HTERT RPE-1 (cell line): ENCODE results near the gene ITGB3.
"Not testable (repeated sequence)": the region's sequence is repeated elsewhere in the genome, so short reads cannot be mapped to it uniquely, and the experiment has no call there.

Experiments
- in situ Hi-C: fragments of 300-500 bp; cut with MboI; formaldehyde crosslinking; loops from 4 replicates; pipeline ENCODE4 v1.14.3; 2020; ENCODE audit warnings: low sequenced_read_pairs

The ITGB3 gene

GRCh38 chr17:47243737-47244598 is 9.7 kb upstream of the ITGB3 start:
- in situ Hi-C loops, result no loop called here

GRCh38 chr17:47244697-47245096 is 8.9 kb upstream of the ITGB3 start:
- in situ Hi-C loops, result no loop called here

DNA sequence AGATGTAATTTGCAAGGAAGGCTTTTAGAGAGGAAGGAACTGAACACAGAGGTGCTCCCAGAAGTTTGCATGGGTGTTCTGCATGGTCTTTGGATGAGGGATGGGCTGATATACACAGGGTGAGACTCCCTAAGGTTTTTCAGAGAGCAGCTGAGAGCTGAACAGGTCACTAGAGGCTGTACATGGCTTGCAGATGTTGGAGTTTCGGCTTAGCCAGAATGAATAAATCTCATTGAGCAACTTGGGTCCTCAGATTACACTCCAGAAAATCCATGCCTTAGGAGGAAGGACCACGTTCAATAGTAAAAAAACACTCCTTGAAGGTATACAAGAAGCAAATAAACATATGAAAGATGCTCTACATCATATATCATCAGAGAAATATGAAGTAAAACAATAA is 7.5 kb upstream of the ITGB3 start:
- in situ Hi-C loops, result no loop called here

DNA sequence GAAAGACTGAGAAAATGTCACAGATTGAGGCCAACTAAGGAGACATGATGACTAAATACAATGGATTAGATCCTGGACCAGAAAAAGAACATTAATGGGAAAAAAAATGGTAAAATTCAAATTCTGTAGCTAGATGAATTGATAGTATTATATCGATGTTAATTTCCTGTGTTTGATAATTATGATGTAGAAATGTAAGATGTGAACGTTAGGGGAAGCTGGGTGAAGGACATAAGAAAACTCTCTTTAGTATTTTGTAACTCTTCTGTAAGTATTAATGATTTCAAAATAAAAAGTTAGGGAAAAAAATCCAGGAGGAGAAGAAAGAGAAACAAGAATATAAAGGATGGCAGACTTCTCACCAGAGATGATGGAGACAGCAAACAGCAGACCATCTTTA is 2.8 kb upstream of the ITGB3 start:
- in situ Hi-C loops, result no loop called here

DNA sequence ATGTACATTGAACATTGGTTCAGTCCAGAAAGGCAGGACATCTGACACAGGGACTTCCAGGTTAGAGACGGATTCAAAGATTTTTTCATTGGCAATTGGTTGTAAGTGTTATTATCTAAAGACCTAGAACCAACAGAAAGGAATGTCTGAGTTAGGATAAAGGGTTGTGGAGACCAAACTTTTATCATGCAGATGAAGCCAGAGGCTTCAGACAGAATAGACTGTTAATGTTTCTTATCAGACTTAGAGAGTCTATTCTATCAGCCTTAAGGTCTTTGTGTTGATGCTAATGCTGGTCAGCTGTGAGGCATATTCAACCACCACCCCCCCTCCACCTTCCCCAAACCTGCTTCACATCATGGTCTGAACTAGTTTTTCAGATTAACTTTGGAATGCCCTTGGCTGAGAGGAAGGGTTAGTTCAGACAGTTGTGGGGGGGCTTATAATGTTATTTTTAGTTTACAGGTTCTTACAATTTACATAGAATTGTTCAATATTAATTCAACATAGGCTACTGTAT is 2.1 kb upstream of the ITGB3 start:
- in situ Hi-C loops, result no loop called here

DNA sequence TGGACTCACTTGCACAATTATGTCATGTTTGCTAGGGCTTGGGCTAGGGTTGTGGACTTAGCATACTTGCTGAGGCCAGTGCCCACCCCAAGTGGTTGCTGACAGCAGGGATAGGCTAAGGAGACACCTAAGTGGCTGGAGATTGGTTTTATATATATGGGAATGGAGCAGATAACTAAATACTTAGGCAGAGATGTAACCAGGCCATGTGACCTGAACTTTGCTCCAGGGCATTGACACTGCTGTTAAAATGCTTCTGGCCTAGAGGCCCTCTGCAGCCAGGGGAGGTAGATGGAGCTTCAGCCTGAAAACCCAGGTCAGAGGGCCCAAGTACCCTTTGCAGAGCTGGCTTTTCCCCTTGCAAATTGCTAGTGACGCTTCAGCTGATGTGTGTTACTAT is 1.4 kb upstream of the ITGB3 start:
- in situ Hi-C loops, result no loop called here

GRCh38 chr17:47252766-47253512 is 688 bp upstream of the ITGB3 start:
- in situ Hi-C loops, result no loop called here

DNA sequence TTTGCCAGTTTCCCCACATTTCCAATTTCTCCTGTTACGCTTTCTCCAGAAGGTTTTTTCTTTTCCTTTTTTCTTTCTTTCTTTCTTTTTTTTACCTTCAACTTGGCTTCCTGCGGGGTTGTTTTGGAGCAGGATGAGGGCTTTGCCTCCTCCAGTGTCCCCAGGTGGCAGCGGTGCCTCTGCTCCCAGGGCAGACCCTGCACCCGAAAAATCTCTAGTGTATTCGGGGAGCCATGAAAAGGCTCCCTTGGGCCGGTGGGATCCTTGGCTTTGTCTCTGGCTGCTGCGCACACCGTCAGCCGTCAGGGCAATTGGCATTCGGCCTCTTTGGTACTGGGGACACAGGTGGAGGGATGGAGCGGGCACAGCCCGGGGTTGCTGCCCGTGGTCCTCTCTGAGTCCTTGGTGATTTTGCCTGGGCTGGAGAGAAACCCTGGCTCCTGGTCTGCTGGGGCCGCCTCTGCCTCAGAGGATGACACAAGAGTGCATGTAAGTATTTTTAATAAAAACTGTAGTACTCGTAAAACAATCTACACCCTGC is 846 bp downstream of the ITGB3 start:
- in situ Hi-C loops, result no loop called here

- in situ Hi-C loops, result no loop called here
Measured at GRCh38 chr17:47257651-47258339, 4.2 kb downstream of the ITGB3 start.

DNA sequence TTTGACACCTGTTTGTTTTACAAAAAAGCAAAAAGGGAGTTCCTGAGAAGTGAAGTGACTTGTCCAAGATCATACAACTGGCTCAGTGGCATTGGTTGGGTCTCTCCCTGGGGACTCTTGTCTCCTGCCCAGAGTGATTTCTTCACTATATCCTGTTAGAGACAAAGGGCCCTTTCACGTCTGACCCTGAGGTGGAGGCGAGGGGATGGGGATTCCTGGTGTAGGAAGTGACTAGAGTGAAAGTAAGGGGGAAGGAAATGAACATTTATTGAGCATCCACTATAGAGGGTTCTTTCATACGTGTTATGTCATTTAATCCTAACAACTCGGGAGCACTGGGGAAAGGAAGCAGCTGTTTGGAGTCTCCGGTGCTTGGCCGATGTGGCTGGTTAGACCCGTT is 9.0 kb downstream of the ITGB3 start:
- in situ Hi-C loops, result no loop called here

GRCh38 chr17:47264166-47264565 is 10.5 kb downstream of the ITGB3 start:
- in situ Hi-C loops, result no loop called here

DNA sequence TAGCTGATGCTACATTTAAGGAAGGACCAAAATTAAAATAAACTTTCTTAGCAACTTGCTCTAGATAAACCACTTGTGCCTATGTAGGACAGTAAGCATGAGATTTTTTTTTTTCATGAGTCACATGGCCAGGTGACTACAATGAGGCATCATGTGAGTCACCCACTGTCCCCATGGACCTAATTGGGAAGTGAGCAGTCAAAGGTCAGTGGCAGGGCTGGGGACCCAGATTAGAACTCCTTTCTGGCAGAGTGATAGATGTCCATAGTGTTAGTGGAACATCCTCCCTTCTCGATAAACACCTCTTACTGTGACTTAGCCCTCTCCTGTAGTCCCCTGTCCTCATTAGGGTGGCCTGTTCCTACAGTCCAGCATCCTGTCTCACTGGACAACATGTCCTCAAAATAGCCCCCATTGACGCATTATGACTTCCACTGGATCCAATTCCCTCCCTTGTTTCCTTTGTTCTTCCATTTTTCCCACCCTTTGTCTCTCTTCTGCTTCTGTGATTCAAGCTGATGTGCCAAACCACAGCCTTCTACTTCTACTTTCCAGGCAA is 12.4 kb downstream of the ITGB3 start:
- in situ Hi-C loops, result no loop called here

- in situ Hi-C loops, result no loop called here
Measured at GRCh38 chr17:47266782-47267181, 13.2 kb downstream of the ITGB3 start.

- in situ Hi-C loops, result no loop called here
Measured at GRCh38 chr17:47267354-47267828, 13.8 kb downstream of the ITGB3 start.

DNA sequence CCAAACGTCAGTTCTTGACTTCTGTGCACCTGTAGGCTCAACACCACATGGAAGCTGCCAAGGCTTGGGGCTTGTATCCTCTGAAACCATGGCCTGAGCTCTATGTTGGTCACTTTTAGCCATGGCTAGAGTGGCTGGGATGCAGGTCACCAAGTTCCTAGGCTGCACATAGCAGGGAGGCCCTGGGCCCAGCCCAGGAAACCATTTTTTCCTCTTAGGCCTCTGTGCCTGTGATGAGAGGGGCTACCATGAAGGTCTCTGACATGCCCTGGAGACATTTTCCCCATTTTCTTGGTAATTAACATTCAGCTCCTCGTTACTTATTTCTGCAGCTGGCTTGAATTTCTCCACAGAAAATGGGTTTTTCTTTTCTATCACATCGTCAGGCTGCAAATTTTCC is 15.3 kb downstream of the ITGB3 start:
- in situ Hi-C loops, result not testable (repeated sequence)

GRCh38 chr17:47269561-47270280 is 16.1 kb downstream of the ITGB3 start:
- in situ Hi-C loops, result not testable (repeated sequence)

GRCh38 chr17:47270946-47271705 is 17.5 kb downstream of the ITGB3 start:
- in situ Hi-C loops, result no loop called here

GRCh38 chr17:47272491-47272890 is 18.9 kb downstream of the ITGB3 start:
- in situ Hi-C loops, result no loop called here

DNA sequence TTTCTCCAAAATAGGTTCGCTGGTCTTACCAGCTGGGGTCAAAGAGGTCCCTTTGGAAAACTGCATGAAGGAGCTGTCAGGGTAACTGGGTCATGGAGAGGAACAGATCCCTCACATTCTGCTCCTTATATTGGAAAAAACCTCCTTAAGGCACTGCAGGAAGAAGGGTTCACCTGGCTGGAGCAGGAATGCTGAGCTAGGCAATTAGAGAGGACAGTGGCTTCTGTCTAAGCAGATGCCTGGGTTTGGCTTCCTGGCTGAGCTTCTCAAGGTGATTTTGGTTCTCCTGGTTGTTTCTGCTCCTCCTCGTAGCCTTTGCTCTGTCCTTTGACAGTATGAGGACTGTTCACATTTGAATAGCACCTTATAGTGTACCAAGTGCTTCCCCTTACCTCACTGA is 19.6 kb downstream of the ITGB3 start:
- in situ Hi-C loops, result no loop called here
